Ascending aorta (tissue), 2 donors: Measurements from ENCODE around the gene CAMTA1. TPM values are rescaled to one million over a fixed set of nuclear protein-coding genes. Genes with fewer than 3 reads are reported as not detected.

Experiments
- DNase-seq, 2 donors: peaks; one replicate each; pipeline ENCODE4 v3.0.0-alpha.2; 2019; ENCODE audit warnings: low spot score in 2 of 2
- H3K27ac ChIP-seq, 2 donors: fragments of 200-600 bp; sonication (generic); one replicate each; pipeline ENCODE4 v1.5.1; 2016 to 2017; ENCODE audit warnings: mild to moderate bottlenecking in 1 of 2
- H3K27me3 ChIP-seq: fragments of 200-600 bp; sonication (generic); one replicate; pipeline ENCODE4 v1.5.1; 2017
- H3K36me3 ChIP-seq, 2 donors: fragments of 200-600 bp; sonication (generic); one replicate each; pipeline ENCODE4 v1.5.1; 2016
- H3K4me1 ChIP-seq, 2 donors: fragments of 200-600 bp; sonication (generic); one replicate each; pipeline ENCODE4 v1.5.1; 2016 to 2017; ENCODE audit warnings: mild to moderate bottlenecking in 1 of 2
- H3K4me3 ChIP-seq, 2 donors: fragments of 200-600 bp; sonication (generic); one replicate each; pipeline ENCODE4 v1.5.1; 2016 to 2017; ENCODE audit warnings: mild to moderate bottlenecking in 1 of 2
- H3K9me3 ChIP-seq, 2 donors: fragments of 200-600 bp; sonication (generic); one replicate each; pipeline ENCODE4 v1.5.1; 2016
- intact Hi-C: fragments of 100-400 bp; cut with DNase I; formaldehyde crosslinking; loops from one replicate; pipeline ENCODE4 v1.15.1; 2023
- total RNA-seq: library from RNA; depleted of rRNA; stranded (reverse); fragments of >200 nt; gene quantifications from one replicate; pipeline ENCODE4 v1.1.0, GENCODE V29; 2016
- TF ChIP-seq, protein P1 (sequence below), 3 experiments: fragments of 200-600 bp in 2 of 3; fragments of 450-650 bp in 1 of 3; sonication (generic) in 2 of 3; IDR thresholded peaks; one replicate each; pipeline ENCODE4 v1.5.1; 2016 to 2019; ENCODE audit warnings: antibody characterized with exemption in 3 of 3, mild to moderate bottlenecking in 1 of 3, moderate library complexity in 1 of 3

Gene CAMTA1
- total RNA-seq, 1 donor from 2014 or later = 53.3 TPM

DNA sequence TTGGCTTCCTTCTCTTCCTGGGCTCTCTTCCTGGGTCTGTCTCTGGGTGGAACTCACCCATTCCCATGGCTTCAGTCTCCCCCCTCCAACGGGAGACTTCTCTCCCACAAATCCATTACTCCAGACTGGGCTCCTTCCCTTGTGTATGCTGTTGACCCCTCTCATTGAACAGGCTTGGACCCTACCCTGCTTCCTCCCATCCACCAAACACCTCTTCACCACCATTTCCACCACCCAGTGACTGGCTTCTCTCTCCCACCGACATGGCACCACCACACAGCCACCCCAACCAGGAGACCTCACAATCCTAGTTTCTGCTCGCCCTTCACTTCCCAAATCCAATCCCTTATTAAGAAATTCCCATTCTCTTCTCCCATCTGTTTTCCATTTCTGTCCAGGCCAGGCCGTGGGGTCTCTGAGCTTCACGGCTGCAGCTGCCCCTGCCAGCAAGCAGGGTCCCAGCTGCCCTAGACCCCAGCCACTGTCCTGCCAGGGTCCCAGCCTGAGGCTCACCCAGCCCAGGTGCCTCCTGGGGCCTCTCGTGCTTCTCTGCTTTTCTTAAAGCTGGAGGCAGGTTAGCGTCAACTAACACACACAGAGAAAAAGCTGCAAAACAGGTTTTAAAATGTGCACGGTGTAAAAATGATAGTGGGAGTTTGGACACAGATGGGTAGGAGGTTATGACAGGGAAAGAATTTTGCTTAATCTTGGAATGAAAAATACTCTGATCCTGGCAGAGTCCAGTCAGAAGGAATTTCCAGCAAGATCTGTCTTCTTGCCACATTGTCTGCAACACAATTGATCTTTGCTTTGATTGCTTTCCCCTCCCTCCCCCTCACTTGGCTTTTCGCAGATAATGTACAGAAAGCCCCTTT is 602.0 kb downstream of the CAMTA1 start:
- no peaks in the 10 kb centered on the region for H3K36me3 ChIP-seq
- no peaks in the 10 kb centered on the region for H3K27me3 ChIP-seq
- DNase-seq = peak in 1 of 2 donors; percentile 3
- no peak overlapping the region for H3K27ac ChIP-seq
- TF ChIP-seq, protein P1, sequence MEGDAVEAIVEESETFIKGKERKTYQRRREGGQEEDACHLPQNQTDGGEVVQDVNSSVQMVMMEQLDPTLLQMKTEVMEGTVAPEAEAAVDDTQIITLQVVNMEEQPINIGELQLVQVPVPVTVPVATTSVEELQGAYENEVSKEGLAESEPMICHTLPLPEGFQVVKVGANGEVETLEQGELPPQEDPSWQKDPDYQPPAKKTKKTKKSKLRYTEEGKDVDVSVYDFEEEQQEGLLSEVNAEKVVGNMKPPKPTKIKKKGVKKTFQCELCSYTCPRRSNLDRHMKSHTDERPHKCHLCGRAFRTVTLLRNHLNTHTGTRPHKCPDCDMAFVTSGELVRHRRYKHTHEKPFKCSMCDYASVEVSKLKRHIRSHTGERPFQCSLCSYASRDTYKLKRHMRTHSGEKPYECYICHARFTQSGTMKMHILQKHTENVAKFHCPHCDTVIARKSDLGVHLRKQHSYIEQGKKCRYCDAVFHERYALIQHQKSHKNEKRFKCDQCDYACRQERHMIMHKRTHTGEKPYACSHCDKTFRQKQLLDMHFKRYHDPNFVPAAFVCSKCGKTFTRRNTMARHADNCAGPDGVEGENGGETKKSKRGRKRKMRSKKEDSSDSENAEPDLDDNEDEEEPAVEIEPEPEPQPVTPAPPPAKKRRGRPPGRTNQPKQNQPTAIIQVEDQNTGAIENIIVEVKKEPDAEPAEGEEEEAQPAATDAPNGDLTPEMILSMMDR (IDR thresholded peaks at IDR 0.05) = no peak
- intact Hi-C loops = no loop called here
- no peaks in the 10 kb centered on the region for H3K9me3 ChIP-seq
- peaks cover 0 to 4% of the 10 kb centered on the region in 2 donors for H3K4me1 ChIP-seq
- no peak overlapping the region for H3K4me3 ChIP-seq

DNA sequence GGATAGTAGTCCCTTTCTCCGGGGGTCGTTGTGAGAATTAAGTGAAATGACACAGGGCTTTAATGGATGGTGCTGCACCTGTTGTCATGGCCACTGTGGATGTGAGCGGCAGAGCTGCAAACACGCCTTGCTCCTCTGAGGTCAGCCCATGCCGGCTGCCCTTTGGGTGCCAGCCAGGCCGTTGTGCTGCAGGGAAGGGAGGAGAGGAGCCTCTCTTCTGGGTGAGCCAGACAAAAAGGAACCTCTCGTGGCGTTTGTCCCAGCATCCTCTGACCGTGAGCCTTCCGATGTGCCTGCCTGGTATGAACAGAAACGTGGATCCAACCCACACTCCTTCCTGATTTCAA is 602.9 kb downstream of the CAMTA1 start:
- DNase-seq = peak in 1 of 2 donors; percentile 48
- Histone ChIP-seq H3K27me3 (no peaks in the 10 kb centered on the region), H3K4me3 (no peak overlapping the region), H3K36me3 (no peaks in the 10 kb centered on the region), H3K9me3 (no peaks in the 10 kb centered on the region), H3K4me1 (peaks cover 0 to 4% of the 10 kb centered on the region in 2 donors), H3K27ac (peak overlapping the region in 1 of 2 donors; percentile 49)
- intact Hi-C loops = no loop called here
- TF ChIP-seq, protein P1 (IDR thresholded peaks at IDR 0.05) = no peak

DNA sequence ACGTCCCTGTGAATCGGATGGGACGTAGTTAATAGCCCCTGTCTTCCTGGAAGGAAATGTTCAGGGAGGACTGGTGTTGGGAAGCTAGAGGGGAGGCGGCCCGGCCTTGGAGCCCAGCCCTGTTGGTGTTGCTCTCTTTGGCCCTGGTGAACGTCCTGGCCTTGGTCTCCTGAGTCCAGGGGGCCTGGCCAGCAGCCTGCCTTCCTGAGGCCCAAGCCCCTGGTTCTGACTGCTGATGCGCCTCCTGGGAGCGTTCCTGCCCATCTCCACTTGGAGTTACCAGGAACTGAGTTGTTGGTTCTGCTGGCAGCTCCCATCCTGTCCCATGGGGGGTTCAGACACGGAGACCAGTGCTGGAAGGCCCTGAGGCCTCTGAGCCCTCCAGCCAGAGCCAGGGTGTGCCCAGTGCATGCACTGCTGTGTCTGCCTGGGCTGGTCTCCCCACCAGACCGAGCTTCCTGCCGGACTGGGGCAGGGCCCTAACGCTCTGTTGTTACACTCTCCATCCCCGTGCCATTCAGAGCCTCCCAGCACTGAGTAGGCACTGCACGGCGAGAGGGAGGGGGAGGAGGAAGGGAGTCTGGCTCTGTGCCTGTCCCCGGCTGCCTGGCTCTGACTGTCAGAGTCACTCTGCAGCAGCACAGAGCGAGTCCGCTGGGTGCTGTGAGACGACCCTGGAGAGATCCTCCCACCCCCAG is 603.4 kb downstream of the CAMTA1 start:
- Histone ChIP-seq H3K4me1 (peaks cover 0 to 4% of the 10 kb centered on the region in 2 donors), H3K36me3 (no peaks in the 10 kb centered on the region), H3K4me3 (peak overlapping the region in 1 of 2 donors; percentile 12), H3K9me3 (no peaks in the 10 kb centered on the region), H3K27ac (peak overlapping the region in 1 of 2 donors; percentile 49), H3K27me3 (no peaks in the 10 kb centered on the region)
- TF ChIP-seq, protein P1 (IDR thresholded peaks at IDR 0.05) = no peak
- DNase-seq = peak in 1 of 2 donors; percentile 65
- intact Hi-C loops = no loop called here

DNA sequence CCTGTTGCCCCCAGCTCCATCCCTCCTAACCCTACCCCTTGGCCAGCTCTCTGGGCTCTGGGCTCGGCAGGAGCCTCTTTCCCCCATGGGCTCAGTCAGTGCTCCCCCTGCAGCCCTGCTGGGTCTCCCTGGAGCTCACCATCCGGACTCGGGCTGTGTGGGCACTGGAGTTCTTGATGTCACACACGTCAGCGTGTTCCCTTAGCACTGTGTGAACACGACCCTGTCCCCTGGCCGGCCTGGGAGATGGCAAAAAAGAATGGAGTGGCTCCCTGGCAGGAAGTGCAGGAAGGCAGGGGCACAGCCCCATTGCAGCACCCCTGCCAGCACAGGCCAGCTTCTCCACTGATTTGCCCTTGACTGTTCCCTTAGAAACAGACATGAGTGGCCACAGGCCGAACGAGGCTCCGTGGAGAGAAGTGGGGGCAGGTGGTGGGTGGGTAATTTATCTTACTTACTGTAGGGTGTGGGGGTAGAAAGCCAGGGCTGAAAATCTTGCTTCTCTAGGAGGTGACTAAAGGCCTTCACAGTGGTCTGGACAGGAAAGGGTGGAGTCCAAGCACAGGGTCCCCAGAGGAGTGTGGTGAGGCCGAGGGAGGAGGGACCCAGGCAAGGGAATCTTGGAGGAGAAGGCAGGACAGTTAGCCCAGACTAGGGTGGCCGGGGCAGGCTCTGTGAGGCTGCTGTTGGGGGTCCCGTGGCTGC is 604.1 kb downstream of the CAMTA1 start:
- TF ChIP-seq, protein P1 (IDR thresholded peaks at IDR 0.05) = no peak
- DNase-seq = peak in 1 of 2 donors; percentile 58
- peak overlapping the region in 1 of 2 donors; percentile 49 for H3K27ac ChIP-seq
- intact Hi-C loops = no loop called here
- peaks cover 0 to 4% of the 10 kb centered on the region in 2 donors for H3K4me1 ChIP-seq
- peak overlapping the region in 1 of 2 donors; percentile 12 for H3K4me3 ChIP-seq
- H3K36me3 ChIP-seq = no peaks in the 10 kb centered on the region
- no peaks in the 10 kb centered on the region for H3K9me3 ChIP-seq
- H3K27me3 ChIP-seq = no peaks in the 10 kb centered on the region

DNA sequence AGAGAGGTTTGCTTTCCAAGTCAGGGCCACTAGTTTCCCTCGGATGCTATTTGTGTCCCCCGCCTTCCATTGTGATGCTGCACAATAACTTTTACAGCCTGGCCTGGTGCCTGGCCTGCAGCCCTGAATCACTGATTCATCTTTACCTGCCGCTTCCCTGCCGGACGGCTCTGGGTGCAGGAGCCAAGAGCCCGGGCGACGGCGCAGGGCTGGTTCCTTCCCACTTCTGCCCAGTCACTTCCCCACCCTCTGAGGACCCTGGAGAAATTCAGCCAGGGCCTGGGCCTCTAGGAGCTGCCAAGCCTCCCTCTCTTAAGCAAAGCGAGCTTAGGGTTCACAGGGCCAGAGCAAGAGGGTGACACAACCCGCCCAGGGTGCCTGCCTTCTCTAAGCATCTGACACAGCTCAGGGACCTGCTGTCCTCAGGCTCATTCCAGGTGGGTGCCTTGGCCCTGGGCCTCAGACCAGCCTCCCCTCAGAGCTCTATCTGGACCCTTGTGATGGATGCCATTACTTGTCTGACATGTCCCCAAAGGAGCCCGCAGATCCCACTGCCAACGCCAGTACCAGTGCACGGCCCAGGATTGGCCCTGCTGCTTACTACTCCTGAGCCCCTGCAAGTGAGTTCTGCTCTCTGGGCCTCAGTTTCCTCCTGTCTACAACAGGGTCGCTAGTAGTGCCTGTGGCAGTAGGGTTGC is 604.8 kb downstream of the CAMTA1 start:
- peak in 1 of 2 donors; percentile 56 for DNase-seq
- H3K9me3 ChIP-seq = no peaks in the 10 kb centered on the region
- H3K27ac ChIP-seq = no peak overlapping the region
- no peak overlapping the region for H3K4me3 ChIP-seq
- TF ChIP-seq, protein P1 (IDR thresholded peaks at IDR 0.05) = no peak
- intact Hi-C loops = no loop called here
- no peaks in the 10 kb centered on the region for H3K27me3 ChIP-seq
- H3K36me3 ChIP-seq = no peaks in the 10 kb centered on the region
- H3K4me1 ChIP-seq = peaks cover 0 to 4% of the 10 kb centered on the region in 2 donors
